Measurements from ENCODE around the gene INAFM1. TPM values are rescaled to one million over a fixed set of nuclear protein-coding genes. Genes with fewer than 3 reads are reported as not detected.
A peak's percentile ranks its signal among the peaks of the same experiment; 100 is the strongest.
"Not testable (repeated sequence)": the region's sequence is repeated elsewhere in the genome, so short reads cannot be mapped to it uniquely, and the experiment has no call there.

The INAFM1 gene
- total RNA-seq, 4 donors from 2014 or later: 4.3 to 10.6 (median 8.2) TPM

DNA sequence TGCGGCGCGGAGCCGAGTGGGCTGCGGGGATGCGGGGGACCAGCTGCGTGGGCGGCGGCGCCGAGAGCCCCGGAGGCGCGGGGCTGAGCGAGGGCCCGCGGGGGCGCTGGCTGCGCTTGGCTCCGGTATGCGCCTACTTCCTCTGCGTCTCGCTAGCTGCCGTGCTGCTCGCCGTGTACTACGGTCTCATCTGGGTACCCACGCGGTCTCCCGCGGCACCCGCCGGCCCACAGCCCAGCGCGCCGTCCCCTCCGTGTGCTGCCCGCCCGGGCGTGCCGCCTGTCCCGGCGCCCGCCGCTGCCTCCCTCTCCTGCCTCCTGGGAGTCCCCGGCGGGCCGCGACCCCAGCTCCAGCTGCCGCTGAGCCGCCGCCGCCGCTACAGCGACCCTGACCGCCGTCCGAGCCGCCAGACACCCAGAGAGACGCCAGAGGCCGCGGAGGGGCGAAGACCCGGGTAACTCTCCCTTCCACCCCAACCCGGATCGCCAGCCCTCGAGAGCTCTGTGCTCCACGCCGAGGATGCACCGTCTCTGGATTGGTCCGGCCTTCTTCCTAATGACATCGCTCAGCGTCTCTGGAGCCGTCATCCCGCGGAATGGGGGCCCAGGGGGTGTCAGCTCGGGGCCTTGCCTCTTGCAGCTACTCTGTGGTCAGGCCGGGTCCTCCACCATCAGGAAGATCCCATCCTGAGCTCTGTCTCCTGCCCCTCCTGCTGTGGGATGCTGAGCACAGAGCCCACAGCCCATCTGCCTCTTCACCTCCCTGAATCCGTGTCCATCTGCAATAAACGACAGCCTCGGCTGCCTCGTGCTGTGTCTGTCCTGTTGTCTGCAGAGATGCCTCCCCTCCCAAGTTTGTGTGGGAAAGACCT, 441 bp downstream of the INAFM1 start:
- H3K9me3 ChIP-seq: no peaks in the 10 kb centered on the region
- peak overlapping the region in 2 of 3 donors; percentile 13 to 72 for H3K4me3 ChIP-seq (replicated peaks in 1 of 3)
- H3K27ac ChIP-seq: peak overlapping the region; percentile 42 to 77 (median 56)
- peak; percentile 57 to 63 for DNase-seq
- H3K36me3 ChIP-seq: peaks cover 13 to 16% of the 10 kb centered on the region in 2 donors
- no peaks in the 10 kb centered on the region for H3K27me3 ChIP-seq
- WGBS, 2 donors: 24 to 33% methylated on average over 11 to 17 of the region's 82 CpGs
- TF ChIP-seq POLR2A (IDR thresholded peaks at IDR 0.05): no peak
- TF ChIP-seq, protein P1, sequence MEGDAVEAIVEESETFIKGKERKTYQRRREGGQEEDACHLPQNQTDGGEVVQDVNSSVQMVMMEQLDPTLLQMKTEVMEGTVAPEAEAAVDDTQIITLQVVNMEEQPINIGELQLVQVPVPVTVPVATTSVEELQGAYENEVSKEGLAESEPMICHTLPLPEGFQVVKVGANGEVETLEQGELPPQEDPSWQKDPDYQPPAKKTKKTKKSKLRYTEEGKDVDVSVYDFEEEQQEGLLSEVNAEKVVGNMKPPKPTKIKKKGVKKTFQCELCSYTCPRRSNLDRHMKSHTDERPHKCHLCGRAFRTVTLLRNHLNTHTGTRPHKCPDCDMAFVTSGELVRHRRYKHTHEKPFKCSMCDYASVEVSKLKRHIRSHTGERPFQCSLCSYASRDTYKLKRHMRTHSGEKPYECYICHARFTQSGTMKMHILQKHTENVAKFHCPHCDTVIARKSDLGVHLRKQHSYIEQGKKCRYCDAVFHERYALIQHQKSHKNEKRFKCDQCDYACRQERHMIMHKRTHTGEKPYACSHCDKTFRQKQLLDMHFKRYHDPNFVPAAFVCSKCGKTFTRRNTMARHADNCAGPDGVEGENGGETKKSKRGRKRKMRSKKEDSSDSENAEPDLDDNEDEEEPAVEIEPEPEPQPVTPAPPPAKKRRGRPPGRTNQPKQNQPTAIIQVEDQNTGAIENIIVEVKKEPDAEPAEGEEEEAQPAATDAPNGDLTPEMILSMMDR (IDR thresholded peaks at IDR 0.05): no peak
- H3K4me1 ChIP-seq: peaks cover 5 to 30% of the 10 kb centered on the region in 2 donors
- intact Hi-C loops (cut with DNase I): no loop called here

DNA sequence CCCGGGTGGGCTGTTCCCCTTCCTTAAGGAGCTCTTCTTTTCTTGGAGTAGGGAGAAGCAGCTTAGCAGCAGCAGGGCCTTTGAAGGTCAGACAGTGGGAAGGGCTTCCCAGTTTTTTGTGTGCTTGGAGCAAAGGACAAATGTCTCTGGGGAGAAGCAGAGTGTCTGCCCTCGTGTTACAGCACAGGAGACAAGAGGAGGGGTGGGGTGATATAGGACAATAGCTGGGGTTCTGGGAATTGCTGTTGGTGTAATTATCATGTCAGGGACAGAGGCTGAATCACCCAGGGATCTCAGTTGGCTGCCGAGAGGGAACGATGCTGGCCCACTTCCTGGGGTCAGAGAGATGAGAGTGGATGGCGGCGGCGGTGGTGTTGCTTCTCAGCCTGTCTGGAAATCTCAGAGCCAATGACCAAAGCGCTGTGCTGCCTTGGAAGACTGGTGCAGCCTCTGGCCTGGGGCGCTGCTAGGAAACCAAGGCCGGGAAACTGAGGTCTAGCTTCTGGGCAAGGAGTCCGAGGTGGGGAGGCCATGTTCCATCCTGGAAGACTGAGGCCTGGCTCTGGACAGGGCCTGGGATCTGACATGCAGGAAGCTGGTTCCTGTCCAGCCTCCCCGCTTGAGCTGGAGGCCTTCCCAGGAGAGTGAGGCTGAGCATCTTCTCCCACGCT, 1.2 kb downstream of the INAFM1 start:
- DNase-seq: peak; percentile 14 to 23
- intact Hi-C loops (cut with DNase I): loop anchor here (2.0 kb wide), 1 partner anchor 17 kb away; no protein-coding TSS in a partner anchor
- H3K4me3 ChIP-seq (replicated peaks in 1 of 3): no peak overlapping the region
- H3K4me1 ChIP-seq: peaks cover 5 to 30% of the 10 kb centered on the region in 2 donors
- TF ChIP-seq, protein P1 (IDR thresholded peaks at IDR 0.05): no peak
- no peak for TF ChIP-seq POLR2A (IDR thresholded peaks at IDR 0.05)
- H3K9me3 ChIP-seq: no peaks in the 10 kb centered on the region
- H3K27ac ChIP-seq: peak overlapping the region in 2 of 3 donors; percentile 42 to 77
- WGBS, 2 donors: 78 to 88% methylated on average over 10 to 13 of the region's 13 CpGs
- H3K27me3 ChIP-seq: no peaks in the 10 kb centered on the region
- peaks cover 5 to 10% of the 10 kb centered on the region in 2 donors for H3K36me3 ChIP-seq

DNA sequence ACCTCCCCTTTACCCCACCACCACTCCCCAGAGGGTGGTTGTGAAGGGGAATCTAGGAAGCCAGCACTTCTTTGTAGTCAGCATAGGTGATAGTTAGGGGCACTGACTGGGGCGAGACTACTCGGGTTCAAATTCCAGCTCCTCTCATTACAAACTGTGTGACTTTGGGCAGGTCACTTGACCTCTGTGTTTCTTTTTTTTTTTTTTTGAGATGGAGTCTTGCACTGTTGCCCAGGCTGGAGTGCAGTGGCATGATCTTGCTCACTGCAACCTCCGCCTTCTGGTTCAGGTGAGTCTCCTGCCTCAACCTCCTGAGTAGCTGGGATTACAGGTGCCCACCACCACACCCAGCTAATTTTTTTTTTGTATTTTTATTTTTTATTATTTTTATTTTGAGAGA, 1.8 kb downstream of the INAFM1 start:
- intact Hi-C loops (cut with DNase I): loop anchor here (2.0 kb wide), 1 partner anchor 18 kb away; no protein-coding TSS in a partner anchor
- not testable (repeated sequence) for H3K4me3 ChIP-seq (replicated peaks in 1 of 3); H3K27me3 ChIP-seq; H3K9me3 ChIP-seq; H3K36me3 ChIP-seq; DNase-seq
- Histone ChIP-seq H3K4me1 (peaks cover 5 to 30% of the 10 kb centered on the region in 2 donors), H3K27ac (peak overlapping the region in 1 of 3 donors; percentile 56)
- WGBS, 2 donors: 76 to 89% methylated on average over 3 of the region's 3 CpGs

DNA sequence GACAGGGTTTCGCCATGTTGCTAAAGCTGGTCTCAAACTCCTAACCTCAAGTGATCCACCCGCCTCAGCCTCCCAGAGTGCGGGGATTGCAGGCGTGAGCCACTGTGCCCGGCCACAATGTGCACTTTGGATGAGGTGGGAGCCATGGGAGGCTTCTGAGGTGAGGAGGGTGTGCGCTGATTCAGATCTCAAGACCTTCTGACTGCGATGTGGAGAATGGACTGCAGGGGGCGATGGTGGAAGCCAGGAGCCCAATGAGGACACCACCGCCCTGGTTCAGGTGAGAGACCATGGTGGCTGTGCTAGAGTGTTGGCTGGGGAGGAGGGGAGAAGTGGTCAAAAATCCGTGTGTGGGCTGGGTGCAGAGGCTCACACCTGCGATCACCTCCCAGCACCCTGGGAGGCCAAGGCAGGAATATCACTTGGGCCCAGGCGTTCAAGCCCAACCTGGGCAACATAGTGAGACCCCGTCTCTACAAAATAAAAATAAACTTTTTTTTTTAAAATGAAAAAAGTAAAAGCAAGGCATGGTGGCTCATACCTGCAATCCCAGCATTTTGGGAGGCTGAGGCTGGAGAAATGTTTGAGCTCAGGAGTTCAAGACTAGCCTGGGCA, 5.6 kb downstream of the INAFM1 start:
- Histone ChIP-seq H3K27ac (no peak overlapping the region), H3K4me3 (replicated peaks in 1 of 3) (no peak overlapping the region), H3K27me3 (no peaks in the 10 kb centered on the region), H3K9me3 (no peaks in the 10 kb centered on the region), H3K36me3 (no peaks in the 10 kb centered on the region), H3K4me1 (peaks cover 3 to 18% of the 10 kb centered on the region in 2 donors)
- WGBS, 2 donors: 89% methylated on average over 10 to 12 of the region's 13 CpGs
- TF ChIP-seq, protein P1 (IDR thresholded peaks at IDR 0.05): peak in 1 of 6 experiments; percentile 19
- TF ChIP-seq POLR2A (IDR thresholded peaks at IDR 0.05): no peak
- intact Hi-C loops (cut with DNase I): no loop called here
- DNase-seq: peak in 1 of 2 donors; percentile 19

DNA sequence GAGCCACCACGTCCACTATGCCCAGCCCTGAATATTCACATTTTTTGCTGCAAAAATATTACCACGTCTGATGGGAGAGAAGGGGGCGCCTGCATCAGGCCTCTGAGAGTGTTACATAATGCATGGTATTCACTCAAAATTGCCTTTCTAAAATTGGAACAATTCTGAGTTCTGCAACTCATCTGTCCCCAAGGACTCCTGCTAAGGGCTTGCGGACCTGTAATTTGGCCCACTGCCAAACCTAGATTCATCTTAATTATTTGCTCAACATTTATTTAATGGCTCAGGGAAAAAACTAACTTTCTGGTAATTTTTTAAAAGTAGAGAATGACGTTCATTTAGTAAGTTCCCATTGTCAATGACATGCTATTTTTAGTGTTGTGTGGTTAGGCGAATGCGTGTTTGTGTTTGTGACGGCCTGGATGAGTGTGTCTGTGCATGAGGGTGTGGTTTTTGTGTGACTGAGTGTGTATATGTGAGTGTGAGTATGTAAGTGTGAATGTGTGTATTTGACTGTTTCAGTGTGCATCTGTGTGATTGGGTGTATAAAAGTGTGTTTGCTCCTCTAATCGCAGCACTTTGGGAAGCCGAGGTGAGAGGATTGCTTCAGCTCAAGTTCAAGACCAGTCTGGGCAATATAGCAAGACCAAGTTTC, 8.8 kb downstream of the INAFM1 start:
- H3K36me3 ChIP-seq: no peaks in the 10 kb centered on the region
- no peak for DNase-seq
- 73 to 74% methylated on average over 10 of the region's 10 CpGs for WGBS, 2 donors
- intact Hi-C loops (cut with DNase I): no loop called here
- H3K27ac ChIP-seq: no peak overlapping the region
- TF ChIP-seq POLR2A (IDR thresholded peaks at IDR 0.05): no peak
- TF ChIP-seq, protein P1 (IDR thresholded peaks at IDR 0.05): no peak
- H3K27me3 ChIP-seq: no peaks in the 10 kb centered on the region
- H3K4me3 ChIP-seq (replicated peaks in 1 of 3): no peak overlapping the region
- no peaks in the 10 kb centered on the region for H3K4me1 ChIP-seq
- H3K9me3 ChIP-seq: no peaks in the 10 kb centered on the region

Measured in thyroid gland (tissue), 4 donors.